Neural crest cell (in vitro differentiated cells): Measurements from ENCODE around the gene MYO3A. TPM values are rescaled to one million over a fixed set of nuclear protein-coding genes. Genes with fewer than 3 reads are reported as not detected.
"Not testable (repeated sequence)": the region's sequence is repeated elsewhere in the genome, so short reads cannot be mapped to it uniquely, and the experiment has no call there.

ENCODE experiments used
- DNase-seq: peaks from one replicate; pipeline ENCODE4 v3.0.0; 2021; ENCODE audit warnings: low read depth, mixed read lengths, low spot score
- H3K27ac Mint-ChIP-seq: one replicate; pipeline ENCODE4 v1.8.0; 2021; ENCODE audit warnings: mild to moderate bottlenecking, mixed read lengths; ENCODE audit not compliant: unreplicated experiment
- H3K27me3 Mint-ChIP-seq: 2 replicates; pipeline ENCODE4 v1.8.0; 2021; ENCODE audit warnings: low read depth, mild to moderate bottlenecking, mixed read lengths
- H3K36me3 Mint-ChIP-seq: 2 replicates; pipeline ENCODE4 v1.8.0; 2021; ENCODE audit warnings: low read depth, mild to moderate bottlenecking, mixed read lengths
- H3K4me1 Mint-ChIP-seq: 2 replicates; pipeline ENCODE4 v1.8.0; 2021; ENCODE audit warnings: mixed read lengths
- H3K4me3 Mint-ChIP-seq: one replicate; pipeline ENCODE4 v1.8.0; 2021; ENCODE audit warnings: mild to moderate bottlenecking, mixed read lengths
- H3K9me3 Mint-ChIP-seq: 2 replicates; pipeline ENCODE4 v1.8.0; 2021; ENCODE audit warnings: mixed read lengths
- CTCF ChIP-seq: fragments of 200-600 bp; sonication (generic); conservative IDR thresholded peaks from 2 replicates; pipeline ENCODE4 v1.5.0; 2021; ENCODE audit warnings: antibody characterized with exemption, mild to moderate bottlenecking
- total RNA-seq: library from RNA; stranded (reverse); gene quantifications from 2 replicates; pipeline ENCODE4 v1.2.1, GENCODE V29; 2021

Gene MYO3A
- total RNA-seq, 1 donor from 2014 or later = 1.4 TPM

GRCh38 chr10:26093229-26093628 is 159.2 kb downstream of the MYO3A start:
- Mint-ChIP-seq H3K27me3 (no peaks in the 10 kb centered on the region), H3K9me3 (no peaks in the 10 kb centered on the region), H3K4me3 (no peak overlapping the region), H3K36me3 (no peaks in the 10 kb centered on the region), H3K27ac (no peak overlapping the region), H3K4me1 (no peaks in the 10 kb centered on the region)
- no peak for DNase-seq
- no peak for TF ChIP-seq CTCF

DNA sequence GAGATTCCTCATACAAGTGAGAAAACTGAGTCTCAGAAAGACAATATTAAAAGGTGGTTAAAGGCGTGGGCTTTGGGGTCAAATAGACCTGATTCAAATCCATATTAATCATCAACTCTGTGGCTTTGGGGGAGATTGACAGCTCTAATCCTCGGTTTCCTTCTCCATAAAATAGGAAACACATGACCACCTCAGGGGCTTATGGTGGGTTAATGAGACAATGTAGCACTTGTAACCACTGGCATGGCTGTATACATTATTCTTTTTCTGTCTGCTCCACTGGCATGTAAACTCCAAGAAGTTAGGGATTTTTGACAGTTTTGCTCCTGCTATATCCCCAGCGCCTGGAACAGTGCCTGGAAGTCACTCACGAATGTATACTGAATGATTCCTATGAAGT is 161.8 kb downstream of the MYO3A start:
- DNase-seq = no peak
- Mint-ChIP-seq H3K36me3 (peaks cover 2% of the 10 kb centered on the region), H3K27me3 (peaks cover 4% of the 10 kb centered on the region)

GRCh38 chr10:26097549-26097948 is 163.5 kb downstream of the MYO3A start:
- H3K4me1 Mint-ChIP-seq = not testable (repeated sequence)

More for the DNA sequence above, 161.8 kb downstream of the MYO3A start:
- no peaks in the 10 kb centered on the region for H3K4me1 Mint-ChIP-seq
- no peak overlapping the region for H3K27ac Mint-ChIP-seq
- no peaks in the 10 kb centered on the region for H3K9me3 Mint-ChIP-seq
- TF ChIP-seq CTCF = no peak
- no peak overlapping the region for H3K4me3 Mint-ChIP-seq

DNA sequence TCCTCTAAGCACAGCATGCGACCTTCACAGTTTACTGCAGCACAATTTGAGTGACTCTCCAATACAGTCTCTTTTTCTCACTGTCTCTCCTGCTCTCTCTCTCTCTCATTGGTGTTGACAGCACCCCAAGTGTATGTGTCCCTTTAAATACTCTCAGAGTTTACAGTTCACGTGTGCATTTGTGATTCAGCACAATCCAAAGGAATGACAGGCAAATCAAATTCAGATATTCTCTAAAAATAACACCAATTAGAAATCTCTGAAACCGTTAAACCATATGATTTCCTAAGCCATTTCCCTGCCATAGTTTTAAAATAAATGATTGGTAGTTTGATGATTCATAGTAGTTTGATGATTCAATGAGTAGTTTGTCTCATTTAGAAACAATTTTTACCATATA is 178.5 kb downstream of the MYO3A start:
- Mint-ChIP-seq H3K27me3 (peaks cover 8% of the 10 kb centered on the region), H3K9me3 (no peaks in the 10 kb centered on the region), H3K27ac (no peak overlapping the region), H3K4me3 (no peak overlapping the region), H3K36me3 (no peaks in the 10 kb centered on the region), H3K4me1 (no peaks in the 10 kb centered on the region)
- no peak for DNase-seq
- TF ChIP-seq CTCF = no peak

More at GRCh38 chr10:26097549-26097948, 163.5 kb downstream of the MYO3A start:
- not testable (repeated sequence) for H3K27me3 Mint-ChIP-seq, DNase-seq, H3K27ac Mint-ChIP-seq, H3K9me3 Mint-ChIP-seq, H3K4me3 Mint-ChIP-seq, H3K36me3 Mint-ChIP-seq

DNA sequence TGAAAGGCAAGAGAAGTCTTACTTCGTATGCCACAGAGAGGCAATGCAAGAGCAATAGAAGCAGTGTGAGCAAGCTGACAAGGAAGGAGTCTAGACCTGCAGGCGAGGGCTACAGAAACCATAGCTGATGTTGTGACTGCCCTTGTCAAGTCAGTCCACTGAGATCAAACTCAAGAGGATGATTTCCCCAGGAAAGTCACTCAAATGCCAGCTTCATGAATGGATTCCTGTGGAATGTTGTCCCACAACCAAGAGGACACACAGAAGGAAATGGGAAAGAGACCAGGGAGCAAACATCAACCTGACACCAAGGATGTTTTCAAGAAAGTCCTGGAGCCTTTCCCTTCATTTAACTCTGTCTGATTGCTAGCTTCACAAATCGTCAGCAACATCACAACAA is 204.6 kb downstream of the MYO3A start:
- no peak overlapping the region for H3K4me3 Mint-ChIP-seq
- peaks cover 8% of the 10 kb centered on the region for H3K9me3 Mint-ChIP-seq
- no peaks in the 10 kb centered on the region for H3K4me1 Mint-ChIP-seq
- H3K36me3 Mint-ChIP-seq = peaks cover 6% of the 10 kb centered on the region
- H3K27ac Mint-ChIP-seq = no peak overlapping the region
- DNase-seq = no peak
- no peak for TF ChIP-seq CTCF
- no peaks in the 10 kb centered on the region for H3K27me3 Mint-ChIP-seq

DNA sequence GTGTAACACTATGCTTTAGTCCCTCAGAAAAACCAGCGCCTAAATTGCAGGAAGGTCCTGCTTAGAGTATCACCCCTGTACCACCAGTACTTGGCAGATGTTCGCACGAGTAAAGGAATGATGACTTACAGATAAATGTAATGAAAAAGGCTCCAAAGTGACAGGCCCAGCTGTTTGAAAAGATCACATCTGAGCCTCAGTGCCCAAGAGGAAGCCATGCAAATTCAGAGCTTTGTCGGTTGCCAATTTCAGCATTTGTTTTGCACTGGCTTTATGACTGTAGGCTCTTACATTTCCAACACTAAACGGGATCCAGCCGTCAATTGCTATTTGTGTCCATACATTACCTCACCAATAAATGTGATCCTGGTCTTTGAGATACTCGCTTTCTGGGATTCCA is 222.0 kb downstream of the MYO3A start:
- no peak for DNase-seq
- no peak for TF ChIP-seq CTCF
- H3K9me3 Mint-ChIP-seq = no peaks in the 10 kb centered on the region
- H3K36me3 Mint-ChIP-seq = no peaks in the 10 kb centered on the region
- no peaks in the 10 kb centered on the region for H3K4me1 Mint-ChIP-seq
- H3K4me3 Mint-ChIP-seq = no peak overlapping the region
- no peak overlapping the region for H3K27ac Mint-ChIP-seq
- no peaks in the 10 kb centered on the region for H3K27me3 Mint-ChIP-seq
